ENCODE results near the gene TAF11L9.
"Not testable (repeated sequence)": the region's sequence is repeated elsewhere in the genome, so short reads cannot be mapped to it uniquely, and the experiment has no call there.

DNA sequence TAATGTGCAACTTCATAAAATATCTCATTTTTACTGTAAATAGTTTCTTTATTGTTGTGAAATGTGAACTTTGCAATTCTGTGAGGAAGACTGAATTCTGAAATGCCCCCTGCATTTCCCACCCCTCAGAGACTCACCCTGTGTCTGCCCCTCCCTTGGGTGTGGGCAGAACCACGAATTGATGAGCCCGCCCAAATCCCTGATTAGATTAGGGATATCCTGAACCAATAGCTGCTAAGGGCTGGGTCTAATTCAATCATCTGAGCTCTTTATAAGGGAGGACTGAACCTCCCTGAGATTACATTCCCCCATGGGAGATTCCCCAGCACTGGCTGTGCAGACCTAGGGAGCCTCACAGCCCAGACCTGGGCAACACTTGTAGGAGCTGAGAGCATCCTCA, 15.9 kb upstream of the TAF11L9 start, which contains the start of gene TAF11L12:
- TF ChIP-seq, protein P1, sequence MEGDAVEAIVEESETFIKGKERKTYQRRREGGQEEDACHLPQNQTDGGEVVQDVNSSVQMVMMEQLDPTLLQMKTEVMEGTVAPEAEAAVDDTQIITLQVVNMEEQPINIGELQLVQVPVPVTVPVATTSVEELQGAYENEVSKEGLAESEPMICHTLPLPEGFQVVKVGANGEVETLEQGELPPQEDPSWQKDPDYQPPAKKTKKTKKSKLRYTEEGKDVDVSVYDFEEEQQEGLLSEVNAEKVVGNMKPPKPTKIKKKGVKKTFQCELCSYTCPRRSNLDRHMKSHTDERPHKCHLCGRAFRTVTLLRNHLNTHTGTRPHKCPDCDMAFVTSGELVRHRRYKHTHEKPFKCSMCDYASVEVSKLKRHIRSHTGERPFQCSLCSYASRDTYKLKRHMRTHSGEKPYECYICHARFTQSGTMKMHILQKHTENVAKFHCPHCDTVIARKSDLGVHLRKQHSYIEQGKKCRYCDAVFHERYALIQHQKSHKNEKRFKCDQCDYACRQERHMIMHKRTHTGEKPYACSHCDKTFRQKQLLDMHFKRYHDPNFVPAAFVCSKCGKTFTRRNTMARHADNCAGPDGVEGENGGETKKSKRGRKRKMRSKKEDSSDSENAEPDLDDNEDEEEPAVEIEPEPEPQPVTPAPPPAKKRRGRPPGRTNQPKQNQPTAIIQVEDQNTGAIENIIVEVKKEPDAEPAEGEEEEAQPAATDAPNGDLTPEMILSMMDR (IDR thresholded peaks at IDR 0.05) = not testable (repeated sequence)
- not testable (repeated sequence) for TF ChIP-seq POLR2AphosphoS5 (IDR thresholded peaks at IDR 0.05)

Data from gastroesophageal sphincter (tissue), 3 donors.